ENCODE results near the gene B9D1.

The B9D1 gene

DNA sequence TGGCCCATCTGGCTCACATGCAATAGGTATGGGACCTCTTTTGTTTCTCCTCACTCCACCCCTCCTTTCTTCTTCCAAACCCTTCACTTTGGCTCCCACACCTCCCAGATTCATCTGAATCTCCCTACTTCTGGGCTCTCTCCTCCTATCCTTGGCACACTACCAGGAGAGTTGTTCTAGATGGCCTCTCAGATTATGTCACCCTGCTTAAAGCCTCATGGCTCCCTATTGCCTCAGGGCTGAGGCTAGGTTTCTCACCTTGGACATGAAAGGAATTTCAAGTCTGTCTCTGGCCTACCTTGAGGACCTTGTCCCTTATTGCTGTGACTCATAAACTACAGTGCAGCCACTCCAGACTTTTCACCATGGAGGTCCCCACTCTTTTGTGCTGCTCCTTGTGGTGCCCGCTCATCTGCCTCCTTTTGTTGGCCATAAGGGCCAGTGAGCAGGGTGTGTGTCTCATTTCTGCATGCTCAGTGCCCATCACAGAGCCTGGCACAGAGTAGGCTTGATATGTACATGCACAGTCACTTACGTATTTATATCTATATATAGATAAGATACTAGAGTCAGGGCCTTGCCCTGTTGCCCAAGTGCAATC is 25.5 kb upstream of the B9D1 start:
- DNase-seq, result no peak

GRCh38 chr17:19386974-19387920 is 24.7 kb upstream of the B9D1 start, which contains the start of gene MFAP4:
MFAP4 (minus strand) TSS chr17:19387190; CDS start chr17:19387155, 35 bp downstream.
- DNase-seq, result no peak

GRCh38 chr17:19386051-19386929 is 23.8 kb upstream of the B9D1 start:
- peak; percentile 12 for DNase-seq

DNA sequence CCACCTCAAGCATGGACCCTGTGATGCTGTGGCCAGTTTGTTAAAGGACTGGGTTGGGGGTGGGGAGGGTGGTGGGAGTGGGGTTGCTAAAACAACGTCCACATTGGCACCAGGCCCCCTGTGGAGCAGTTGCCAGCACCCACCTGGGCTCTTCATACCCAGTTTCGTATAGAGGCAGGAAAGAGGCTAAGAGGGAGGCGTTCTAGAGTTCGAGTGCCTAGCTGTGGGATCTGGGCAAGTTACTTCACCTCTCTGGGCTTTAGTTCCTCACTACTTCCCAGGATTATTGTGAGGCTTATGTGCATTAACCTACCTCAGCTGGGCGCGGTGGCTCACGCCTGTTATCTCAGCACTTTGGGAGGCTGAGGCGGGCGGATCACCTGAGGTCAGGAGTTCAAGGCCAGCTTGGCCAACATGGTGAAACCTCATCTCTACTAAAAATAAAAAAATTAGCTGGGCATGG is 23.0 kb upstream of the B9D1 start:
- no peak for DNase-seq

- DNase-seq, result no peak
Observed at GRCh38 chr17:19384723-19385391, 22.3 kb upstream of the B9D1 start.

DNA sequence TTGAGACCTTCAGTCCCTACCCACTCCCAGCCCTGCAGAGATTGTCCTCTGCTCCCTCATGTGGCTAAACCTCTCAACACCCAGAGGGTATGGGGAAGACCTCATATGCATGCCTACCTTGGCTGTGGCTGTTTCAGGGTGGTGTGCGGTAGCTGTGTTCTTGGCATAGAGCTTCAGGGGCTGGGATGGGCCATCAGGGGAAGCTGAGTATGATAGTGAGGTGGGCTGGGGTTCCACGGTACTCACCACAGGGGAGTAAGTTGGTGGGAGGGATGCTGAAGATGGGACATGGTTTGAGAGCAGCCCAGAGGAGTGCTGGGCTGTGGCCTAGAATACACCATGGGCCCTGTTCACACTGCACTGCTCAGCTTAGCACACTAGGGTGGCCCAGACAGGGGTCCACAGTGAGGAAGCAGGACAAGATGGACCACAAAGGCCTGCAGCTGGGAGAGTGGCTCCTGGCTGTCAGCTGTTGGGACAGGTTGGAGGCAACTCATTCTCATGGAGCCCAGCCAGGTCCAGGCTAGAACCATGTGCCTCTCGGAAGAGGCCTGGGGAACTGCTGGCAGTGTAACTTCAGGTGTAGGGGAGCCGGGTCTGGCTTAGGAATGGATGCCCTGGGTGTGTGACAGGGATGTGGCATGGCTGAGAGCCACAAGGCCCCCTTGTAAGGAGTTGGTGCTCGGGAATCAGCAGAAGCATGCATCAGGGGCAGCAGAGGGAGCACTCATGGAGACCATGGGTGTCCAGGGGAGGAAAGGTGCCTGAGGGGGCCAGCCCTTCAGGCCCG is 21.4 kb upstream of the B9D1 start:
- DNase-seq, result no peak

DNA sequence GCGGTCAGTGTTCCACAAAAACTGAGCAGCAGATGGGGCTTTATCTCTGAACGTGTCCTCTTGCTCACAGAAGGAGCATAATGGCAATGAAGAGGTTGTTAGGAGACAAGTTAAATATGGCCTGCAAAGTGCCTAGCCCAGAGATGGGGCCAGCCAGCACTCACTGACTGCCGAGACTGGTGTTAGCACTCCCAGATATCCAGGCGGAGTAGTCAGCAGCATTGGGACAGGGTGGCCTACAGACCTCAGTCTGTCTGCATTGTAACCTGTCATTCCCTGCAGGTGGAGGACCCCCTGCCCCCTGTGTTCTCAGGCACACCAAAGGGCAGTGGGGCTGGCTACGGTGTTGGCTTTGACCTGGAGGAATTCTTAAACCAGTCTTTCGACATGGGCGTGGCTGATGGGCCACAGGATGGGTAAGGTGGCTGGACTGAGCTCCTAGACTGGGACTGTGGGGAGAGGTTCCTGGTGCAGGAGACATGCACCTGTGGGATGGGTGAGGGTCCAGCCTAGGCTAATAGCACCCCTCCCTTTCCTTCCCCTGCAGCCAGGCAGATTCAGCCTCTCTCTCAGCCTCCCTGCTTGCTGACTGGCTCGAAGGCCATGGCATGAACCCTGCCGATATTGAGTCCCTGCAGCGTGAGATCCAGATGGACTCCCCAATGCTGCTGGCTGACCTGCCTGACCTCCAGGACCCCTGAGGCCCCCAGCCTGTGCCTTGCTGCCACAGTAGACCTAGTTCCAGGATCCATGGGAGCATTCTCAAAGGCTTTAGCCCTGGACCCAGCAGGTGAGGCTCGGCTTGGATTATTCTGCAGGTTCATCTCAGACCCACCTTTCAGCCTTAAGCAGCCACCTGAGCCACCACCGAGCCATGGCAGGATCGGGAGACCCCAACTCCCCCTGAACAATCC is 20.3 kb upstream of the B9D1 start:
- no peak for DNase-seq

DNA sequence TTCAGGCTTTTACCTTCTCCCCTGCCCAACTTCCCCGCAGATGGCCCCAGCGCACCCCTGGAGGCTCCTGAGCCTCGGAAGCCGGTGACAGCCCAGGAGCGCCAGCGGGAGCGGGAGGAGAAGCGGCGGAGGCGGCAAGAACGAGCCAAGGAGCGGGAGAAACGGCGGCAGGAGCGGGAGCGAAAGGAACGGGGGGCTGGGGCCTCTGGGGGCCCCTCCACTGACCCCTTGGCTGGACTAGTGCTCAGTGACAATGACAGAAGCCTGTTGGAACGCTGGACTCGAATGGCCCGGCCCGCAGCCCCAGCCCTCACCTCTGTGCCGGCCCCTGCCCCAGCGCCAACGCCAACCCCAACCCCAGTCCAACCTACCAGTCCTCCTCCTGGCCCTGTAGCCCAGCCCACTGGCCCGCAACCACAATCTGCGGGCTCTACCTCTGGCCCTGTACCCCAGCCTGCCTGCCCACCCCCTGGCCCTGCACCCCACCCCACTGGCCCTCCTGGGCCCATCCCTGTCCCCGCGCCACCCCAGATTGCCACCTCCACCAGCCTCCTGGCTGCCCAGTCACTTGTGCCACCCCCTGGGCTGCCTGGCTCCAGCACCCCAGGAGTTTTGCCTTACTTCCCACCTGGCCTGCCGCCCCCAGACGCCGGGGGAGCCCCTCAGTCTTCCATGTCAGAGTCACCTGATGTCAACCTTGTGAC is 19.4 kb upstream of the B9D1 start:
- no peak for DNase-seq

- no peak for DNase-seq
Observed at GRCh38 chr17:19381361-19381740, 18.8 kb upstream of the B9D1 start.

DNA sequence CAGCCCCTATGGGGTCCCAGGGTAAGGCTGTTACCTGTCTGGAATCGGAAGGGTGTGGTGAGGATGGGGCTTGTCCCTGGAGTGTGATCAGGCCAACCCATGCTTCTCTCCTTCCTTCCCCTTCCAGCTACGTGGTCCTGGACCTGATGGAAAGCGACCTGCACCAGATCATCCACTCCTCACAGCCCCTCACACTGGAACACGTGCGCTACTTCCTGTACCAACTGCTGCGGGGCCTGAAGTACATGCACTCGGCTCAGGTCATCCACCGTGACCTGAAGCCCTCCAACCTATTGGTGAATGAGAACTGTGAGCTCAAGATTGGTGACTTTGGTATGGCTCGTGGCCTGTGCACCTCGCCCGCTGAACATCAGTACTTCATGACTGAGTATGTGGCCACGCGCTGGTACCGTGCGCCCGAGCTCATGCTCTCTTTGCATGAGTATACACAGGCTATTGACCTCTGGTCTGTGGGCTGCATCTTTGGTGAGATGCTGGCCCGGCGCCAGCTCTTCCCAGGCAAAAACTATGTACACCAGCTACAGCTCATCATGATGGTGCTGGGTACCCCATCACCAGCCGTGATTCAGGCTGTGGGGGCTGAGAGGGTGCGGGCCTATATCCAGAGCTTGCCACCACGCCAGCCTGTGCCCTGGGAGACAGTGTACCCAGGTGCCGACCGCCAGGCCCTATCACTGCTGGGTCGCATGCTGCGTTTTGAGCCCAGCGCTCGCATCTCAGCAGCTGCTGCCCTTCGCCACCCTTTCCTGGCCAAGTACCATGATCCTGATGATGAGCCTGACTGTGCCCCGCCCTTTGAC is 18.2 kb upstream of the B9D1 start:
- DNase-seq, result no peak

DNA sequence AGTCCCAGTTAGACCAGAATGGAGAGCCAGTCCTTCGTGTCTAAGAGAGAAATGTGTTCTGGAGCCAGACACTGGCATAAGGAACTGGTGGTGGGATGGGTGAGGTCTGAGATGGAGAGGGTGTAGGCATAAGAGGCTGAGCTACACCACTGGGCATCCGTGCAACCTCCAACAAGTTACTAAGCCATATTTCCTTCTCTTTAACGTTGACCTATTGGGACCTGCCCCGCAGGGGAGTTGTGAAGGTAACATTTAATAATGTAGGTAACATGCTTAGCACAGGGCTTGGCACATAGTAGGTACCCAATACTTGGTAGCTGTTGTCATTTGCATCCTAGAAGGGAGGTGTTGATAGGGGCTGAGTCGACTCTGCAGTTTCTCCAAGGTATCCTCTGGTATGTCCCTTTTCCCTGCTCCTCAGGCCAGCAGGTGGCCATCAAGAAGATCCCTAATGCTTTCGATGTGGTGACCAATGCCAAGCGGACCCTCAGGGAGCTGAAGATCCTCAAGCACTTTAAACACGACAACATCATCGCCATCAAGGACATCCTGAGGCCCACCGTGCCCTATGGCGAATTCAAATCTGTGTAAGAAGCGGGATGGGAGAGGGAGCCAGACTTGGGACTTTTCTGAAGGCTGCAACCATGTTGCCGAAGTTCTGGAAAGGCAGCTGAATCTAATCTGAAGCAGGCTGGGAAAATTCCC is 17.0 kb upstream of the B9D1 start:
- DNase-seq, result no peak

- DNase-seq, result no peak
Observed at GRCh38 chr17:19378416-19379360, 16.2 kb upstream of the B9D1 start, which contains the start of gene MAPK7. MAPK7 (plus strand) TSS chr17:19378498; CDS start chr17:19378901, 403 bp downstream.

GRCh38 chr17:19377602-19378415 is 15.3 kb upstream of the B9D1 start:
- peak; percentile 97 for DNase-seq

- DNase-seq, result no peak
Observed at GRCh38 chr17:19376811-19377210, 14.3 kb upstream of the B9D1 start.

DNA sequence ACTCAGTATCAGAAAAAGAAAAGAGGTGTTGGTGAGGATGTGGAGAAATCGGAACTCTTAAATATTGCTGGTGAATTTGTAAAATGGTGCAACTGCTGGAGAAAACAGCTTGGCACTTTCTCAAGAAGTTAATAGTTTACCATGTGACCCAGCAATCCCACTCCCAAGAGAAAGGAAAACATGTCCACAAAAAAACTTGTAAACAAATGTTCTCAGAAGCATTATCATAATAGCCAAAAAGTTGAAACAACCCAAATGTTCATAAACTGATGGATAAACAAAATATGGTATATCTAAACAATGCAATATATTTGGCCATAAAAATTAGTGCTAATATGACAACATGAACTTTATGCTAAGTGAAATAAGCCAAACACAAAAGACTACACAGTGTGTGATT is 13.2 kb upstream of the B9D1 start:
- DNase-seq, result no peak

- no peak for DNase-seq
Observed at GRCh38 chr17:19374136-19374535, 11.6 kb upstream of the B9D1 start.

All from kidney glomerular epithelial cell (primary cell).